Peyer's patch (tissue), 4 donors: ENCODE measurements around the gene SF3B2.

Experiments used
- POLR2A ChIP-seq, 2 donors: fragments of 450-650 bp; IDR thresholded peaks; one replicate each; pipeline ENCODE4 v1.5.1; 2017; ENCODE audit warnings: antibody characterized with exemption in 2 of 2, mild to moderate bottlenecking in 2 of 2, moderate library complexity in 2 of 2
- TF ChIP-seq, protein P1 (sequence below), 6 experiments: fragments of 450-650 bp in 4 of 6; fragments of 200-600 bp in 2 of 6; sonication (generic) in 1 of 6; IDR thresholded peaks; one replicate each; pipeline ENCODE4 v1.5.1; 2017 to 2019; ENCODE audit warnings: antibody characterized with exemption in 6 of 6, mild to moderate bottlenecking in 3 of 6, moderate library complexity in 1 of 6

- TF ChIP-seq, protein P1, sequence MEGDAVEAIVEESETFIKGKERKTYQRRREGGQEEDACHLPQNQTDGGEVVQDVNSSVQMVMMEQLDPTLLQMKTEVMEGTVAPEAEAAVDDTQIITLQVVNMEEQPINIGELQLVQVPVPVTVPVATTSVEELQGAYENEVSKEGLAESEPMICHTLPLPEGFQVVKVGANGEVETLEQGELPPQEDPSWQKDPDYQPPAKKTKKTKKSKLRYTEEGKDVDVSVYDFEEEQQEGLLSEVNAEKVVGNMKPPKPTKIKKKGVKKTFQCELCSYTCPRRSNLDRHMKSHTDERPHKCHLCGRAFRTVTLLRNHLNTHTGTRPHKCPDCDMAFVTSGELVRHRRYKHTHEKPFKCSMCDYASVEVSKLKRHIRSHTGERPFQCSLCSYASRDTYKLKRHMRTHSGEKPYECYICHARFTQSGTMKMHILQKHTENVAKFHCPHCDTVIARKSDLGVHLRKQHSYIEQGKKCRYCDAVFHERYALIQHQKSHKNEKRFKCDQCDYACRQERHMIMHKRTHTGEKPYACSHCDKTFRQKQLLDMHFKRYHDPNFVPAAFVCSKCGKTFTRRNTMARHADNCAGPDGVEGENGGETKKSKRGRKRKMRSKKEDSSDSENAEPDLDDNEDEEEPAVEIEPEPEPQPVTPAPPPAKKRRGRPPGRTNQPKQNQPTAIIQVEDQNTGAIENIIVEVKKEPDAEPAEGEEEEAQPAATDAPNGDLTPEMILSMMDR (IDR thresholded peaks at IDR 0.05) = no peak
- no peak for TF ChIP-seq POLR2A (IDR thresholded peaks at IDR 0.05)
Observed at GRCh38 chr11:66090288-66090687, 38.1 kb downstream of the SF3B2 start.
